Stimulated activated CD4-positive, alpha-beta T cell treated with anti-CD3 and anti-CD28 coated beads, Interleukin-4, amount 100 ng/mL, for 24 hours (primary cell): ENCODE results near the gene TMPRSS9.

ENCODE experiments used
- DNase-seq: peaks from one replicate; pipeline ENCODE4 v3.0.0-alpha.2; 2020

TMPRSS9 gene

GRCh38 chr19:2330255-2330631 is 29.8 kb upstream of the TMPRSS9 start:
- DNase-seq: no peak

- DNase-seq: no peak
These were observed 29.3 kb upstream of the TMPRSS9 start for GRCh38 chr19:2330632-2331284.

- DNase-seq: no peak
These were observed 28.3 kb upstream of the TMPRSS9 start for GRCh38 chr19:2331601-2332246.

GRCh38 chr19:2332341-2333026 is 27.6 kb upstream of the TMPRSS9 start:
- DNase-seq: no peak

GRCh38 chr19:2333027-2333806 is 26.8 kb upstream of the TMPRSS9 start:
- DNase-seq: no peak

- no peak for DNase-seq
These were observed 26.3 kb upstream of the TMPRSS9 start for GRCh38 chr19:2333807-2334211.

GRCh38 chr19:2334426-2334825 is 25.6 kb upstream of the TMPRSS9 start:
- no peak for DNase-seq

GRCh38 chr19:2334986-2335846 is 24.8 kb upstream of the TMPRSS9 start:
- DNase-seq: no peak

GRCh38 chr19:2335848-2336247 is 24.2 kb upstream of the TMPRSS9 start:
- DNase-seq: no peak

- no peak for DNase-seq
These were observed 23.3 kb upstream of the TMPRSS9 start for GRCh38 chr19:2336528-2337328.

GRCh38 chr19:2337329-2337707 is 22.7 kb upstream of the TMPRSS9 start:
- DNase-seq: no peak

GRCh38 chr19:2338055-2338615 is 21.9 kb upstream of the TMPRSS9 start:
- no peak for DNase-seq

- DNase-seq: no peak
These were observed 21.1 kb upstream of the TMPRSS9 start for GRCh38 chr19:2338751-2339643.

GRCh38 chr19:2339644-2340310 is 20.3 kb upstream of the TMPRSS9 start:
- DNase-seq: no peak

GRCh38 chr19:2340496-2341243 is 19.4 kb upstream of the TMPRSS9 start:
- no peak for DNase-seq

- no peak for DNase-seq
These were observed 18.8 kb upstream of the TMPRSS9 start for GRCh38 chr19:2341244-2341751.

- no peak for DNase-seq
These were observed 18.1 kb upstream of the TMPRSS9 start for GRCh38 chr19:2341982-2342381.

- DNase-seq: no peak
These were observed 17.3 kb upstream of the TMPRSS9 start for GRCh38 chr19:2342656-2343288.
